Measurements from ENCODE around the gene ZDHHC14. TPM values are rescaled to one million over a fixed set of nuclear protein-coding genes. Genes with fewer than 3 reads are reported as not detected.

ZDHHC14 gene
- total RNA-seq, 1 experiment from 2014 or later: 3.2 TPM

DNA sequence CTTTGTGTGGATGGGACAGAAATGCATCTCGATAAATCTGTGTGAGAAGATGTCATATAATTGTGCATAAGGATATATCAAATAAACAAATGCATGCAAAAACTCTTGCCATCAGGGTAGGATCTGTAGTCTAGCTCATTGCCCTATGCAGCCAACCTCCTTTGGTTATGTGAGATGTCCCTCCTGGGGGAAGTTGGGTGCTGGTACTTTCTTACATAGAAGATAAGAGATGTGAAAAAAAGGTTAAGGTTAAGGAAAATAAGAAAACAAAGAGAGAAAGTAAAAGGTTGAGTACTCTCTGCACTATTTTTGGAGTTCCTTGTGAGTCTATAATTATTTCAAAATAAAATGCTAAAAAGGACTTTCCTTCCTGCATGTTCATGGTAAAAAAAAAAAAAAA lies 30.4 kb downstream of the ZDHHC14 start:
- no peak for TF ChIP-seq EZH2 (IDR thresholded peaks at IDR 0.05; ENCODE audit: borderline replicate concordance, low read depth, low read length, poor library complexity, severe bottlenecking)
- TF ChIP-seq, protein P1, sequence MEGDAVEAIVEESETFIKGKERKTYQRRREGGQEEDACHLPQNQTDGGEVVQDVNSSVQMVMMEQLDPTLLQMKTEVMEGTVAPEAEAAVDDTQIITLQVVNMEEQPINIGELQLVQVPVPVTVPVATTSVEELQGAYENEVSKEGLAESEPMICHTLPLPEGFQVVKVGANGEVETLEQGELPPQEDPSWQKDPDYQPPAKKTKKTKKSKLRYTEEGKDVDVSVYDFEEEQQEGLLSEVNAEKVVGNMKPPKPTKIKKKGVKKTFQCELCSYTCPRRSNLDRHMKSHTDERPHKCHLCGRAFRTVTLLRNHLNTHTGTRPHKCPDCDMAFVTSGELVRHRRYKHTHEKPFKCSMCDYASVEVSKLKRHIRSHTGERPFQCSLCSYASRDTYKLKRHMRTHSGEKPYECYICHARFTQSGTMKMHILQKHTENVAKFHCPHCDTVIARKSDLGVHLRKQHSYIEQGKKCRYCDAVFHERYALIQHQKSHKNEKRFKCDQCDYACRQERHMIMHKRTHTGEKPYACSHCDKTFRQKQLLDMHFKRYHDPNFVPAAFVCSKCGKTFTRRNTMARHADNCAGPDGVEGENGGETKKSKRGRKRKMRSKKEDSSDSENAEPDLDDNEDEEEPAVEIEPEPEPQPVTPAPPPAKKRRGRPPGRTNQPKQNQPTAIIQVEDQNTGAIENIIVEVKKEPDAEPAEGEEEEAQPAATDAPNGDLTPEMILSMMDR (conservative IDR thresholded peaks at IDR 0.05; ENCODE audit: low read depth, low read length): no peak
- H3K4me1 ChIP-seq (ENCODE audit: insufficient read depth, low read length, poor library complexity, severe bottlenecking): no peaks in the 10 kb centered on the region

DNA sequence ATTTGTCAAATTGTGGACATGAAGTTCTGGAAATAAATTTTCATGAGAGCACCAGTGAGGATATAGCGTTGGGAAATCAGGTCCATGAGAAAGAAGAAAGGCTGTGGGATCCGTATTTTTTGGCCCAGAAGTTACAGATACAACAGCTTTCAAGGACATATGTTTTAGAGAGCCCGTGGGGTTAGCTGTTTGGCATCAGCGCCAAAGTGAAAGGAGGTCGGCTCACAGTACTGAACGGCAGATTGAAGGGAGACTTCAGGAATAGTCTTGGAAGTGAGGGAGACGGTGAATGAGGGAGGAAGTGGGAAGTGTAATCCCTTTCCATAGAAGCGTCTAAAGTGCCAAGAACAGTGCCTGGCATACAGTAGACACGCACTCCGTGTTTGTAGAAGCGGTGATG lies 31.8 kb downstream of the ZDHHC14 start:
- Histone ChIP-seq H3K4me3 (ENCODE audit: low read depth, low read length, poor library complexity, severe bottlenecking) (no peak overlapping the region), H3K4me1 (ENCODE audit: insufficient read depth, low read length, poor library complexity, severe bottlenecking) (no peaks in the 10 kb centered on the region), H3K27me3 (replicated peaks; ENCODE audit: insufficient read depth, low read depth, low read length, poor library complexity) (no peaks in the 10 kb centered on the region), H3K36me3 (ENCODE audit: insufficient read depth, low read length, poor library complexity, severe bottlenecking) (no peaks in the 10 kb centered on the region), H3K9me3 (ENCODE audit: low read depth, low read length, poor library complexity, severe bottlenecking) (no peaks in the 10 kb centered on the region), H3K27ac (ENCODE audit: low read depth, low read length, poor library complexity, severe bottlenecking) (no peak overlapping the region)
- ChIA-PET POLR2A (ENCODE audit: low non-redundant PET) (no interaction called here), CTCF (no interaction called here)
- intact Hi-C loops (cut with micrococcal nuclease; ENCODE audit: unreplicated experiment): no loop called here
- TF ChIP-seq, protein P1 (conservative IDR thresholded peaks at IDR 0.05; ENCODE audit: low read depth, low read length): no peak
- DNase-seq (ENCODE audit: low spot score): no peak
- no TSS peak for BruUV-seq (replicated peaks)

More for the DNA sequence above, 30.4 kb downstream of the ZDHHC14 start:
- no TSS peak for BruUV-seq (replicated peaks)
- Histone ChIP-seq H3K36me3 (ENCODE audit: insufficient read depth, low read length, poor library complexity, severe bottlenecking) (no peaks in the 10 kb centered on the region), H3K27me3 (replicated peaks; ENCODE audit: insufficient read depth, low read depth, low read length, poor library complexity) (no peaks in the 10 kb centered on the region), H3K4me3 (ENCODE audit: low read depth, low read length, poor library complexity, severe bottlenecking) (no peak overlapping the region), H3K9me3 (ENCODE audit: low read depth, low read length, poor library complexity, severe bottlenecking) (no peaks in the 10 kb centered on the region), H3K27ac (ENCODE audit: low read depth, low read length, poor library complexity, severe bottlenecking) (no peak overlapping the region)
- POLR2A ChIA-PET (ENCODE audit: low non-redundant PET): no interaction called here
- CTCF ChIA-PET: no interaction called here
- no peak for DNase-seq (ENCODE audit: low spot score)
- intact Hi-C loops (cut with micrococcal nuclease; ENCODE audit: unreplicated experiment): no loop called here

DNA sequence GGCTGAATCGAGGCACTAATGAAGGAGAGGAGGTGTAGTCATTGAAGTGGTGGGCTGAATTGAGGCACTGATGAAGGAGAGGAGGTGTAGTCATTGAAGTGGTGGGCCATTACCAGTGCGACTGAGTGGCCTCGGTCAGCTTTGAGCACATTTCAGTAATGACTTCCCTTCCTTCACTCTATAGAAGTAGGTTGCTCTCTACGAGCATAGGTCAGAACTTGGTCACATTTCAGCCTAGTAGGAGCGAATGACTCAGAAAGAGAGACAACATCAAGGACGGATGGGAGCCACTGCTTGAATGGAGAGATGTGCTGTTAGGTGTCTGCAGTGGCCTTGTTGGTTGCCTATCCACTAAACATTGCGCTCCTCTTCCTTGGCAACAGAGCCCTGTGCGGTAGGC lies 39.5 kb downstream of the ZDHHC14 start:
- Histone ChIP-seq H3K27ac (ENCODE audit: low read depth, low read length, poor library complexity, severe bottlenecking) (no peak overlapping the region), H3K27me3 (replicated peaks; ENCODE audit: insufficient read depth, low read depth, low read length, poor library complexity) (no peaks in the 10 kb centered on the region), H3K9me3 (ENCODE audit: low read depth, low read length, poor library complexity, severe bottlenecking) (no peaks in the 10 kb centered on the region), H3K4me1 (ENCODE audit: insufficient read depth, low read length, poor library complexity, severe bottlenecking) (no peaks in the 10 kb centered on the region), H3K4me3 (ENCODE audit: low read depth, low read length, poor library complexity, severe bottlenecking) (no peak overlapping the region), H3K36me3 (ENCODE audit: insufficient read depth, low read length, poor library complexity, severe bottlenecking) (no peaks in the 10 kb centered on the region)
- TF ChIP-seq, protein P1 (conservative IDR thresholded peaks at IDR 0.05; ENCODE audit: low read depth, low read length): no peak
- TF ChIP-seq EZH2 (IDR thresholded peaks at IDR 0.05; ENCODE audit: borderline replicate concordance, low read depth, low read length, poor library complexity, severe bottlenecking): no peak
- ChIA-PET POLR2A (ENCODE audit: low non-redundant PET) (no interaction called here), CTCF (no interaction called here)
- DNase-seq (ENCODE audit: low spot score): no peak
- intact Hi-C loops (cut with micrococcal nuclease; ENCODE audit: unreplicated experiment): no loop called here
- BruUV-seq (replicated peaks): no TSS peak

Measured in A673 (cell line).